ACHN (cell line): Measurements from ENCODE around the gene LGALS8.
A peak's percentile ranks its signal among the peaks of the same experiment; 100 is the strongest.
"Not testable (repeated sequence)": the region's sequence is repeated elsewhere in the genome, so short reads cannot be mapped to it uniquely, and the experiment has no call there.

ENCODE experiments used
- DNase-seq: peaks from one replicate; pipeline ENCODE4 v3.0.0-alpha.2; 2015
- in situ Hi-C: cut with HindIII; loops from 2 replicates; pipeline ENCODE4 v1.10.0; 2017; ENCODE audit warnings: low sequenced_read_pairs, low pct_ligation_motif_present, low pct_unique_long_range_greater_than_20kb

The LGALS8 gene

DNA sequence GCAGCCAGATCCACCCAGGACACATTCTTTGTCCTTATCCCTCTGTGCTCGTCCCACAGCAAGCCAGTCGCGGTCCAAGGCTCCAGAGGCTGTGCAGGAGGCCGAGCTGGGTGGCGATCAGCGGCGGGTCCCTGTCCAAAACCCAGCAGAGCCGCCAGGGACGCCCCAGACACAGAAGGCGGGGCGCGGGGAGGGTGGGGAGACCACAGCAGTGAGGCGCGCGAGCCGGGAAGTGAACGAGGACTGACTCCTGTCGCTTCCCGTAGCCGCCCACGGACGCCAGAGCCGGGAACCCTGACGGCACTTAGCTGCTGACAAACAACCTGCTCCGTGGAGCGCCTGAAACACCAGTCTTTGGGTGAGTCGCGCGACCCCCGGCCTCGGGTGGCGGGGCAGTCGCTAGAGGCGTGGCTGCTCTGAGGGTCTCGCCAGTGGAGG, at the start of gene LGALS8:
Gene LGALS8, plus strand, starts transcription at position 279 of the 438 bp plus-strand sequence. CDS start 2,089 bp downstream, outside the sequence.
- in situ Hi-C loops: no loop called here
- DNase-seq: peak; percentile 90

DNA sequence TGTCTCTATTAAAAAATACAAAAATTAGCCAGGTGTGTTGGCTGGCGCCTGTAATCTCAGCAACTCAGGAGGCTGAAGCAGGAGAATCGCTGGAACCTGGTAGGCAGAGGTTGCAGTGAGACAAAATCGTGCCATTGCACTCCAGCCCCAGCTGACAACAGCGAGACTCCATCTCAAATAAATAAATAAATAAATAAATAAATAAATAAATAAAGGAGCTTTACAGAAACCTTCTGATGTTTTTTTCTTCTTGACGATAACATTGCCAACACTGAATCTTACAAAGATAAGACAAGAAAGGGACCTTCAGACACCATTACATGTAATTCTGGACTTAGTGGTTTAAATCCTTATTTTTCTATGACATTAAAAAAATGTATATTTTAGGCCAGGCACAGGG, 47.8 kb upstream of the LGALS8 start:
- DNase-seq: no peak
- in situ Hi-C loops: loop anchor here (25.0 kb wide), 1 partner anchor 339 kb away; the partner anchor contains the start of gene GPR137B

DNA sequence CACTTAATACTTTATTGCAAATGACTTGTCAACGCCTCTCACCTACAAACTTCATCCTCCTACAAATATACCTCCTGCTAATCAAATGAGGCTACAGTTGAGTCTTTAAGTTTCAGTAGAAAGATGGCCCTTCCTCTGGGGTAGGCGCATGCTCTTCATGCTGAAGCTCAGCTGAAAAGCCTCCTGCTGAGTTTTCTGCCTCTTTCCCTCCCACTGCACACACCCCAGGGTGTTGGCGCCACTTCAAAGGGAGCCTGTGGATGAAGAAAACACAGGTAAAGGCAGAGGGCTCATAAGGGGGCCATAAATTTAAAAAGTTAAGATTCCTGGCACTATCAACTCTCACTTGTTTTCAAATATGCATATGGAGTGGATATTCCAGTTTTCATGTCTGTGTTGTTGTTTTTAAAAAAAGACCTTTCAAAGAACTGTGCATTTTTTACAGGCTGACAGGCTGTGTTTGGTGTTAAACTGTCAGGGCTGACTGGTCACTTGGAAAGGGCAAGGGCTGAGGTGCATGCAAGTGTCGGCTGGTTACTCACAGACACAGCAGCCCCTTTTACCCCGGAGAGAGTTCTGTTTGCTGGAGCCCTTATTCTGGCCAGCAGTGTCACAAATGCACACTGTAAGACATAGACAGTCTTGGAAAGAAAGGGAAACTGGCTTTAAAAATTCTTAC, 42.9 kb upstream of the LGALS8 start:
- no peak for DNase-seq
- in situ Hi-C loops: loop anchor here (25.0 kb wide), 1 partner anchor 344 kb away; the partner anchor contains the start of gene GPR137B

DNA sequence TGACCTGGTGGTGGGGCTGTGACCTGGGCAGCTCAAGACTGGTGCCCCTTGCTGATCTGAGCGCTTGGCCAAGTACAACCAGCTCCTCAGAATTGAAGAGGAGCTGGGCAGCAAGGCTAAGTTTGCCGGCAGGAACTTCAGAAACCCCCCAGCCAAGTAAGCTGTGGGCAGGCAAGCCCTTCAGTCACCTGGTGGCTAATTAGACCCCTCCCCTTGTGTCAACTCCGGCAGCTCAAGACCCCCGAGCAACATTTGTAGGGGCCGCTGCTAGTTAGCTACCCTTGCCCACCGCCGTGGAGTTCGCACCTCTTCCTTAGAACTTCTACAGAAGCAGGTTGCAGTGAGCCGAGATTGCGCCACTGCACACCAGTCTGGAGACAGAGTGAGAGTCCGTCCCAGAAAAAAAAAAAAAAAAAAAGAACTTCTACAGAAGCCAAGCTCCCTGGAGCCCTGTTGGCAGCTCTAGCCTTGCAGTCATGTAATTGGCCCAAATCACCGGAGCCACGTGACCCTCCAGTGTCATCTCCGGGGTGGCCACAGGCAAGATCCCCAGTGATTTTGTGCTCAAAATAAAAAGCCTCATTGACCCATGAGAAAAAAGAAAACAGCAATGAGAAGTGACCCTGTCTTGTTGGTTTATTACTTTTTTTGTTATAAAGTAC, 39.3 kb upstream of the LGALS8 start:
- in situ Hi-C loops: loop anchor here (25.0 kb wide), 1 partner anchor 347 kb away; the partner anchor contains the start of gene GPR137B
- no peak for DNase-seq

DNA sequence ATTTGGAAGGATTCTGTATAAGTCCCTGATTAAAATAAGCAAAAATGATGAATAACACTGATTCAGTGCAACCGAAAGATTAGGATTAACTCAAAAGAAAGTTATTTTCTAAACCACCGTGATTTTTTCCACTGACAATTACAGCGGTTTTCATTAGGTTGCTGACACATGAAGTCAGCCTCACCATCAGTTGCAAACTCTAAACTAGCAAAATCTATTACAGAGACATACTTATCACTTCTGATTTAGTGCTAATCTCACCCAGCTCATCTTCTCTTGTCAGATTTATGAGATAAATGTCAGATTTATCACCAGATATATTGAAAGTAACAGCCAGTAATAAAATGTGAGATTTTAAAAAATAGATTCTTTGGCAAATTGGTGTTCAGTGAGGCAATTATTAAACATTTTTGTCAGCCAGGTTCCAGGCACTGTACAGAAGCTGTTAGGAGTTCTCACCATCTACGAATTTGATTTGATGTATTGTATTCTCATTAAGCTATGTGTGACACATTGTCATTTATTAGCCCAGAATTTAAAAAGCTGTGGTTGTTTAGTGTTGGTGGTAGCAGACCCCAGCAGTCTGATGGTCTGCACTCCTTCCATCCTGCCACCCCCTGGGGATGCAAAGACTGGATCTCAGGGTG, 37.3 kb upstream of the LGALS8 start:
- DNase-seq: no peak
- in situ Hi-C loops: loop anchor here (25.0 kb wide), 1 partner anchor 349 kb away; the partner anchor contains the start of gene GPR137B

DNA sequence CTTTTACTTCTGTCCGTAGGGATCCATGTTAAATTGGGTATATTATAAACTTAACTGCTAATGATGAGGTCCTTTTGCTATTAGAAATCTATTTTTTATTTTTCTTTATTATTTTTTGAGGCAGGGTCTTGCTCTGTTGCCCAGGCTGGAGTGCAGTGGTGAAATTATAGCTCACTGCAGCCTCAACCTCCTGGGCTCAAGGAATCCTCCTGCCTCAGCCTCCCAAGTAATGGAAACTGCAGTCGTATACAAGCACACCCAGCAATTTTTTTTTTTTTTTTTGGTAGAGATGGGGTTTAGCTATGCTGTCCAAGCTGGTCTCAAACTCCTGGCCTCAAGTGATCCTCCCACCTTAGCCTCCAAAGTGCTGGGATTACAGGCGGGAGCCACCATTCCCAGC, 34.6 kb upstream of the LGALS8 start:
- in situ Hi-C loops: loop anchor here (25.0 kb wide), 1 partner anchor 352 kb away; the partner anchor contains the start of gene GPR137B
- not testable (repeated sequence) for DNase-seq

DNA sequence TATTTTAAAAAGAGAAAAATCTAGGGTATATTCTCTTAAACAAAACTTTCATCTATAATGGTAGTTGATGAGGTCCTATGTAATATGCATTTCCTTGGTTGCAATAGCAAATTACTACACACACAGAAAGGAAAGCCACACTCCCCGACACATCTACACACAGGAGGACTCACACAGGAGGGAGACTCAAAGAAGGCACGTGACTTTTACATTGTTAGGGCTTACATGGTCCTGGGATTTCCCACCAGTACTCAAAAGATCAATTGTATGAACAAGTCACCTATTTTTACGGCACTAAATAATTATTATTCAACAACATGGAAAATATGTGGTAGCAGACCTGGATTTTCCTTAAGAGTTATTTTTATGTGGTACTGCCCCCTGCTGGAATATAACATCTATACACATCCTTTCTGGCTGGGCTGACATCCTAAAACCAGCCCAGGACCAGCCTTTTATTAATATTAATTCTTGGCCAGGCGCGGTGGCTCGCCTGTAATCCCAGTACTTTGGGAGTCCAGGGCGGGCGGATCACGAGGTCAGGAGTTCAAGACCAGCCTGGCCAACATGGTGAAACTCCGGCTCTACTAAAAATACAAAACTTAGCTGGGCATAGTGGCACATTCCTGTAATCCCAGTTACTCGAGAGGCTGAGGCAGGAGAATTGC, 33.9 kb upstream of the LGALS8 start:
- peak; percentile 66 for DNase-seq
- in situ Hi-C loops: loop anchor here (25.0 kb wide), 1 partner anchor 353 kb away; the partner anchor contains the start of gene GPR137B

DNA sequence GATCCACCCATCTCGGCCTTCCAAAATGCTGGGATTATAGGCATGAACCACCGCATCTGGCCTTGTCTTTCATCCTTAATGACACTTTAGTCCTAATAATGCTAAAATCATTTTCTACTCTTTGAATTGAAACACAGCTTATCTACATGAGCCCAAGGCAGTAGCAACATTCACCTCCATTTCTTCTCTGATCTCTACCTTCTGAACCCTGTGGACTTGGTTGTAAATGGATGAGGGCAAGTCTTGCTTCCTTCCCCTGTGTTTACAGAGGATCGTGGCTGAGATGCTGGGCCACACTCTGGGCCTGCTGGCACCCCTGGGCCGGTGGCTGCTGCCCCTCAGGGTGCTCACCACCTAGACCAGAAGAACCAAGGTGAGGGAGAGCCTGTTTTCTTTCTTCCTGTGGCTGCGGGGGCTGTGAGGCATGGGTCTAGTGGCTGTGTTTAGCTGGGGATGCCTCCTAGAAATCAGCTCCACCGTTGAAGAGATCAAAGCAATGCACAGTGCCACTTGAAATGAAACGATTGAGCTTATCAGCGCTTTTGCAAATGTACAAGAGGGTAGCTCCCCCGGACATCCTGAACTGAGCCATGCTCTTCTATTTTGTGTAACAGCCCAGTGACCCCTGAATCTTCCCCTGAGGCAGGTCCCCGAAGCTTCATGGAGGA, 32.2 kb upstream of the LGALS8 start:
- no peak for DNase-seq
- in situ Hi-C loops: loop anchor here (25.0 kb wide), 1 partner anchor 354 kb away; the partner anchor contains the start of gene GPR137B

DNA sequence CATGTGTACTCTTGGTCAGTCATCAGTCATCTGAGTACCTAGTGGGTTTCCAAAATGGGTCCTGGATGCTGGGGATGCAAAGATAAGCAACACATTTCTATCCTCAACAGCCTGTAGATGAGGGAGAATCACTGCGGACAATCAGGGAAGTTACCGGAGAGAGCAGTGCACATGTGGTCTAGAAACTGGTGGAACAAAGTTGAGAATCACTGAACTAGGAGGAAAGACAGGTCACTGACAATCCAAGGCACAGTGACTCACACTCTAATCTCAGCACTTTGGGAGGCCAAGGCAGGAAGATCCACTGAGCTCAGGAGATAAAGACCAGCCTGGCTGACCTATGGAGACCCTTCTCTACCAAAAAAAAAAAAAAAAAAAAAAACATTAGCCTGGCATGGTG, 31.4 kb upstream of the LGALS8 start:
- in situ Hi-C loops: loop anchor here (25.0 kb wide), 1 partner anchor 355 kb away; the partner anchor contains the start of gene GPR137B
- no peak for DNase-seq

DNA sequence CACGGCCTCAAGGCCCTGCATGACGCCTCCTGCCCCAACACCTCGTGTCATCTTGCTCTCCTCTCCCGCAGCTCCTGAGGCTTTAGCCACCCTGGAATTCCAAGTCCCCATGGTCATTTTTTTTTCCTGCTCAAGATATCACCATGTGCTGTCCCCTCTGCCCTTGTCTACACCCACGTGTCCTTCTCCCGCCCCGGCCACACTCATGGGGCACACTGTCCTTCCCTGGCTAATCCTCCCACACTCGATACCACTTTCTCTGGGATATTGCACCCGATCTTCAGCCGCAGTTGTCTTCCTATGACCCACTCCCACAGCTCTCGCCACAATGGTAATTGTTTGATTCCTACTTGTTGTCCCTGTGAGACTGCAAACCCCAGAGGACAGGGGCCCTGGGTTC, 29.7 kb upstream of the LGALS8 start:
- DNase-seq: no peak
- in situ Hi-C loops: loop anchor here (25.0 kb wide), 1 partner anchor 357 kb away; the partner anchor contains the start of gene GPR137B

DNA sequence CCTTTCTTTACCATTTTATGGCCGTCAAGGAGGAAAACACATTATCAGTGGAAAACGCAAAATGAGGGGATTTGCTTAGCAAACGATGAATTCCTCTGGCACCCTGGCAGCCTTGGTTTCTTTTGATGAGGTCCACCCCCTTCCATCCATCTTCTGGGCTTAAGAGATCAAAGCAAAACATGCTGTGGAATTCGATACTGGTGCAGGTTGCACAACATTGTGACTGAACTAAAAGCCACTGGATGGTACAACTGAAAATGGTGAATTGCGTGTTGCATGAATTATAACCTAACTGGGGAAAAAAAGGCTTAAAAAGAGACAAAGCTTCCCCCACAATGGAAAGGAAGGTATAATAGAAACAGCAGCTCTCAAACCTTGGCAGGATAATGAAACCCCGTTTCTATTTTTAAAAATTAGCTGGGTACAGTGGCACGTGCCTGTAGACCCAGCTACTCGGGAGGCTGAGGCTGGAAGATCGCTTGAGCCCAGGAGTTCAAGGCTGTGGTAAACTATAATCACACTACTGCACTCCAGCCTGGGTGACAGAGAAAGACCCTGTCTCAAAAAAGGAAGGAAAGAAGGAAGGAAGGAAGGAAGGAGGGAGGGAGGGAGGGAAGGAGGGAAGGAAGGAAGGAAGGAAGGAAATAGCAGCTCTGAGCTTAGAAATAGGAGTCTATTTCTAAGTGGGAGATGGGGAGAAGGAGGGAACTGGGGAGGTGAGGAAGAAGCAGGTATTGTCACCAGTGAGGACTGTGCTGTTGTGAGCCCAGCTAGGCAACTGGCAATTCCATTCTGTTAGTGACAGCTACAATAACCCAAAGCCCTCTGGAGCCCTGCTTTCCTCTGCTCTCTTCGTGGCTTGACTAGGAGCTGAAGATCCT, 29.0 kb upstream of the LGALS8 start:
- in situ Hi-C loops: loop anchor here (25.0 kb wide), 1 partner anchor 358 kb away; the partner anchor contains the start of gene GPR137B
- no peak for DNase-seq

DNA sequence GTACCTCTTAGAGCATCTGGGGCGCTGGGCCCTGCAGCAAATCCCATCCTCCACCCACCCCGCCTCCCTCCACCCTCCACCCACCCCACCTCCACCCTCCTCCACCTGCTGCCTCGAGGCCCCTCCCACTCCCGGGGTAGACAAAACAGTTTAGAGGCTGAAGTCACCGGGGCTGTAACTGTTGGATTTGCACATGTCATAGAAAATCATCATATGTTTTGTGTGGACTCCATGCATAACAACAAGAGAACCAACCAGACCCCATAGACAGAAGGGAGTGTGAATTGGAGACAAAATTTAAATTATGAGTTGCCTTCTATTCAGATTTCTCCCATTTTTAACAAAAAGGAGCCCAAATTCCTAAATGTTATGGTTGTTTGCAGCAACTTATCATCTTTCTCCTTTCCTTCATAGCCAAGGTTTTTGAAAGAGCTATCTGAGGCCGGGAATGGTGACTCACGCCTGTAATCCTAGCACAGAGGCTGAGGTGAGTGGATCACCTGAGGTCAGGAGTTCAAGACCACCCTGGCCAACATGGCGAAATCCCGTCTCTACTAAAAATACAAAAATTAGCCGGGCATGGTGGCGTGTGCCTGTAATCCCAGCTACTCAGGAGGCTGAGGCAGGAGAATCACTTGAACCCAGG, 28.2 kb upstream of the LGALS8 start:
- DNase-seq: no peak
- in situ Hi-C loops: loop anchor here (25.0 kb wide), 1 partner anchor 358 kb away; the partner anchor contains the start of gene GPR137B

DNA sequence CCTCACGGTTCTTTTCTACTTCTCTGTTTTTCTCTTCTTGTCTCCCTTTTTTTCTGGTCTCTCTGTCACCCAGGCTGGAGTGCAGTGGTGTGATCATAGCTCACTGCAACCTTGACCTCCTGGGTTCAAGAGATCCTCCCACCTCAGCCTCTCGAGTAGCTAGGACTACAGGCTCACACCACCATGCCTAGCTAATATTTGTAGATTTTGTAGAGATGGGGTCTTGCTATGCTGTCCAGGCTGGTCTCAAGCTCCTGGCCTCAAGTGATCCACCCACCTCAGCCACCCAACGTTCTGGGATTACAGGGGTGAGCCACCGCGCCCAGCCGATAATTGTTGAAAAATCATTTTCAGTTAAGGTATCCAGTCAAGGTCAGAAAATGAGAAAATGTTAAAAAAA, 25.9 kb upstream of the LGALS8 start:
- in situ Hi-C loops: loop anchor here (25.0 kb wide), 1 partner anchor 361 kb away; the partner anchor contains the start of gene GPR137B
- no peak for DNase-seq

DNA sequence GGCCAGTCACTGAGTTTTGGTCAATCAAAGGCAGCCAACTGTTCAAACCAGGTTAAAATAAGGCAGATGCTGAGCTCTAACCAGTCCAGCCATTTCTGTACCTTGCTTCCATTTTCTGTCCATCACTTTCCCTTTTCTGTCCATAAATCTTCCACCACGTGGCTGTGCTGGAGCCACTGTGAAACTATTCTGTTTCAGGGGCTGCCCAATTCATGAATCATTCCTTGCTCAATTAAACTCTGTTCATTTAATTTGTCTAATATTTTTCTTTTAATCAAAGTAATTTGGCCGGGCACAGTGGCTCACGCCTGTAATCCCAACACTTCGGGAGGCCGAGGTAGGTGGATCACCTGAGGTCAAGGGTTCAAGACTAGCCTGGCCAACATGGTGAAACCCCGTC, 22.7 kb upstream of the LGALS8 start:
- DNase-seq: no peak
- in situ Hi-C loops: no loop called here

DNA sequence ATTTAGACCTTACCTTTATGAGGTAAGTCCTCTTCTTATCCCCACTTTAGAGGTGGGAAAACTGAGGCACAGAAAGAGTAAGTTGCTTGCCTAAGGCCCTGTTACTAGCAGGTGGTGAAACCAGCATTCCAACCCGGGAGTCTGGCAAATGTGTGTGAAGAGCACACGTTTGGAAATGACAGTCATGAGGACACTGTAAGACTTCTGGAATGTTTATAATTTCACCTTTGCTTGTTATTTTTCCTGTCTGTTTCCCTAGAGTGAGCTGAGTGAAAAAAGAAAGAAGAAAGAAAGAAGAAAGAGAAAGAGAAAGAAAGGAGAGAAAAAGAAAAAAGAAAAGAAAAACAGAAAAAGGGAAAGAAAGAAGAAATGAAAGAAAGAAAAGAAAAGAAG, 21.2 kb upstream of the LGALS8 start:
- DNase-seq: peak; percentile 15
- in situ Hi-C loops: no loop called here

DNA sequence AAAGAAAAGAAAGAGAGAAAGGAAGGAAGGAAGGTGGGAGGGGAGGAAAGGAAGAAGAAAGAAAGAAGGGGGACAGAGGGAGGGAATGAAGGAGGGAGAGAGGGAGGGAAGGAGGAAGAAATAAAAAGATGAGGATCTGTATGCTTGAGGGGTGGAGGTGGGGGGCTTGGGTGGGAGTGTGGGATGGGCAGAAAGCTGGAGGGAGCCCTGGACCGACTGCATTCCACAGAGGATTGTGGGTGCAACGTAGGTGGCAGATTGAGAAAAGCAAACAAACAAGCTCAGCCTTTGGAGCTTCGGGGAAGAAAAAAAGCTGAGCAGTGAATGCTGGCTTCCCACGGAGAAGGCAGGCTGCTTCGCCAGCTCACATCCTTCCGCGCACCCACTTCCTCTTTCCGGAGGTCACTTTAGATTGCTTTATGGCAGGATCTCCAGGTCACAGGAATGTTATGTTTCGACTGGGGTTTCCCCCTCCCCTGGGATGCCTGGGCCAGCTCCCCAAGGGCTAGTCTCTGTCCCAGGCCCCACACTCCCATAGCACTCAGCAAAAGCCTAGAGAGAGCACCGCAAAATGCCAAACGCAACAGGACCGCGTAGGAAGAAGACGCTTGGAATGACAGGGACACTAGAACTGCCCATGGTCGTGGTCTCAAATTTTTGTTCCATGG, 20.7 kb upstream of the LGALS8 start:
- in situ Hi-C loops: no loop called here
- peak; percentile 41 for DNase-seq
